ENCODE measurements around the gene FAM110D. TPM values are rescaled to one million over a fixed set of nuclear protein-coding genes. Genes with fewer than 3 reads are reported as not detected.

FAM110D gene
- total RNA-seq, 1 donor from 2014 or later, result 0.36 TPM

- peaks cover 12% of the 10 kb centered on the region for H3K27me3 Mint-ChIP-seq
- peaks cover 4% of the 10 kb centered on the region for H3K4me1 Mint-ChIP-seq (ENCODE audit: low read depth)
- H3K36me3 Mint-ChIP-seq (ENCODE audit: insufficient read depth), result peaks cover 8% of the 10 kb centered on the region
- no peak overlapping the region for H3K4me3 Mint-ChIP-seq (ENCODE audit: low read depth)
- H3K9me3 Mint-ChIP-seq (ENCODE audit: low read depth), result no peaks in the 10 kb centered on the region
- no peak overlapping the region for H3K27ac Mint-ChIP-seq
- no peak for TF ChIP-seq CTCF (IDR thresholded peaks at IDR 0.05; ENCODE audit: unreplicated experiment)
- DNase-seq (ENCODE audit: low spot score, unreplicated experiment), result no peak
Measured at GRCh38 chr1:26126321-26127084, 32.4 kb upstream of the FAM110D start.

GRCh38 chr1:26127235-26128163 is 31.4 kb upstream of the FAM110D start:
- H3K4me1 Mint-ChIP-seq (ENCODE audit: low read depth), result peaks cover 4% of the 10 kb centered on the region
- H3K9me3 Mint-ChIP-seq (ENCODE audit: low read depth), result no peaks in the 10 kb centered on the region
- no peak overlapping the region for H3K4me3 Mint-ChIP-seq (ENCODE audit: low read depth)
- TF ChIP-seq CTCF (IDR thresholded peaks at IDR 0.05; ENCODE audit: unreplicated experiment), result no peak
- H3K36me3 Mint-ChIP-seq (ENCODE audit: insufficient read depth), result peaks cover 4% of the 10 kb centered on the region
- H3K27ac Mint-ChIP-seq, result no peak overlapping the region
- H3K27me3 Mint-ChIP-seq, result peaks cover 12% of the 10 kb centered on the region
- DNase-seq (ENCODE audit: low spot score, unreplicated experiment), result no peak

DNA sequence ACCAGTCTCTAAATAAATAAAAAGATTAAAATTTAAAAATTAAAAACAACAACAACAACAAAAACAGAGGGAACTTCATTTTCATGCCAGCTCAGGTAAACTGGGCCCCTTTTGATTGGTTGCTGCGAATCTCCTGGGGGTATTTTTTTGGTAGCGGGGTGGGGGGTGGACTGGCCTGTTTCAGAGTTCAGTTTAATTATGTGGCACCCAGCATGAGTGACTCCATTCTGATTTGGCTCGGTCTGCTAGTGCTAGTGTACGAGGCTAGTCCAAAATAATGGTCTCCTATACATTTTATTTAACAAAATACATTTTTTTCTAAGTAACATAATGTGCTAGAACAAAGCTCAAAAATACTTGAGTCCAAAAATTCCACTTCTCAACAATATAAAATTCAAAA is 29.1 kb upstream of the FAM110D start:
- no peaks in the 10 kb centered on the region for H3K36me3 Mint-ChIP-seq (ENCODE audit: insufficient read depth)
- no peak overlapping the region for H3K27ac Mint-ChIP-seq
- no peak for TF ChIP-seq CTCF (IDR thresholded peaks at IDR 0.05; ENCODE audit: unreplicated experiment)
- no peak for DNase-seq (ENCODE audit: low spot score, unreplicated experiment)
- H3K4me1 Mint-ChIP-seq (ENCODE audit: low read depth), result peaks cover 4% of the 10 kb centered on the region
- H3K4me3 Mint-ChIP-seq (ENCODE audit: low read depth), result no peak overlapping the region
- no peaks in the 10 kb centered on the region for H3K9me3 Mint-ChIP-seq (ENCODE audit: low read depth)
- H3K27me3 Mint-ChIP-seq, result peaks cover 12% of the 10 kb centered on the region

DNA sequence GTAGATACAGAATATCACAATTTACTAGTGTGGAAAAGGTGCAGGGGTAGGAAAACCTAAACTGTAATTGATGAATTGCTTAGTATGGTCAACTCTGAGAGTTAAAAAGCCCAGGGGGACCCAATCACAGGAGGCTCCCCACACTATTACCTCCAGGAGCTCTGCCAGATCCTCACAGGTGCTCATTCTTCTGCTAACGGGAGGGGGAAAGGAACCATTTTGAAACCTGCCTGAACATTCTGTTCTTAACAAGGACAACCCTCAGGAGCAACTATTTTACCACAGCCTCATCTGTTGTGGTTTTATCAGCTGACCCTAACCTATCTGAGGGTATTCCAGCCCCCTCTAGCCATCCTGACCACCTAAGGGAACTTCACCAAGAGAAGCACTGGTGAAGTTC is 28.2 kb upstream of the FAM110D start:
- Mint-ChIP-seq H3K36me3 (ENCODE audit: insufficient read depth) (no peaks in the 10 kb centered on the region), H3K27me3 (peaks cover 12% of the 10 kb centered on the region), H3K4me1 (ENCODE audit: low read depth) (peaks cover 4% of the 10 kb centered on the region), H3K27ac (no peak overlapping the region), H3K9me3 (ENCODE audit: low read depth) (peaks cover 5% of the 10 kb centered on the region), H3K4me3 (ENCODE audit: low read depth) (no peak overlapping the region)
- DNase-seq (ENCODE audit: low spot score, unreplicated experiment), result no peak
- no peak for TF ChIP-seq CTCF (IDR thresholded peaks at IDR 0.05; ENCODE audit: unreplicated experiment)

GRCh38 chr1:26132128-26132833 is 26.6 kb upstream of the FAM110D start:
- TF ChIP-seq CTCF (IDR thresholded peaks at IDR 0.05; ENCODE audit: unreplicated experiment), result no peak
- H3K27me3 Mint-ChIP-seq, result peaks cover 12% of the 10 kb centered on the region
- peaks cover 5% of the 10 kb centered on the region for H3K9me3 Mint-ChIP-seq (ENCODE audit: low read depth)
- DNase-seq (ENCODE audit: low spot score, unreplicated experiment), result no peak
- no peaks in the 10 kb centered on the region for H3K36me3 Mint-ChIP-seq (ENCODE audit: insufficient read depth)
- H3K4me1 Mint-ChIP-seq (ENCODE audit: low read depth), result peaks cover 4% of the 10 kb centered on the region
- no peak overlapping the region for H3K27ac Mint-ChIP-seq
- no peak overlapping the region for H3K4me3 Mint-ChIP-seq (ENCODE audit: low read depth)
